GM23338 (cell line): ENCODE measurements around the gene KRTAP5-4. TPM values are rescaled to one million over a fixed set of nuclear protein-coding genes. Genes with fewer than 3 reads are reported as not detected.

ENCODE experiments used
- ATAC-seq: fragments of 200-7000 bp; cut with Tn5 transposase; 3 replicates; pipeline ENCODE4 v1.9.1; 2020
- DNase-seq: peaks from one replicate; pipeline ENCODE4 v3.0.0-alpha.2; 2015; ENCODE audit warnings: low spot score
- H2AFZ ChIP-seq: fragments of 200-600 bp; sonication (generic); 2 replicates; pipeline ENCODE4 v1.8.0; 2016; ENCODE audit warnings: antibody characterized with exemption, mild to moderate bottlenecking, moderate library complexity
- H3F3A ChIP-seq: fragments of 200-600 bp; sonication (generic); replicated peaks from 2 replicates; pipeline ENCODE4 v1.8.0; 2017; ENCODE audit warnings: antibody characterized with exemption, mixed run types, low read depth
- H3K27ac ChIP-seq: fragments of 200-600 bp; sonication (generic); 2 replicates; pipeline ENCODE4 v1.6.1; 2016; ENCODE audit warnings: low read depth
- H3K27me3 ChIP-seq: fragments of 200-600 bp; sonication (generic); 2 replicates; pipeline ENCODE4 v1.8.0; 2016; ENCODE audit warnings: mild to moderate bottlenecking, mixed run types, moderate library complexity; ENCODE audit not compliant: insufficient read depth
- H3K36me3 ChIP-seq: fragments of 200-600 bp; sonication (generic); 2 replicates; pipeline ENCODE4 v1.8.0; 2016; ENCODE audit warnings: mild to moderate bottlenecking; ENCODE audit not compliant: insufficient read depth
- H3K4me1 ChIP-seq: fragments of 200-600 bp; sonication (generic); 2 replicates; pipeline ENCODE4 v1.8.0; 2016; ENCODE audit warnings: mild to moderate bottlenecking, moderate library complexity; ENCODE audit not compliant: insufficient read depth
- H3K4me2 ChIP-seq: fragments of 200-600 bp; sonication (generic); 2 replicates; pipeline ENCODE4 v1.7.1; 2017; ENCODE audit warnings: mixed run types
- H3K4me3 ChIP-seq: fragments of 200-600 bp; sonication (generic); 2 replicates; pipeline ENCODE4 v1.6.1; 2016; ENCODE audit warnings: mixed run types
- H3K79me2 ChIP-seq: fragments of 200-600 bp; sonication (generic); replicated peaks from 2 replicates; pipeline ENCODE4 v1.8.0; 2017; ENCODE audit warnings: mild to moderate bottlenecking; ENCODE audit not compliant: insufficient read depth
- H3K9me2 ChIP-seq: fragments of 200-600 bp; sonication (generic); 2 replicates; pipeline ENCODE4 v1.8.0; 2017; ENCODE audit not compliant: insufficient read depth
- H4K20me1 ChIP-seq: fragments of 200-600 bp; sonication (generic); replicated peaks from 2 replicates; pipeline ENCODE4 v1.8.0; 2017; ENCODE audit warnings: mild to moderate bottlenecking; ENCODE audit not compliant: insufficient read depth
- H3K27ac Mint-ChIP-seq: 2 replicates; pipeline ENCODE4 v1.8.0; 2020; ENCODE audit warnings: inconsistent platforms, mild to moderate bottlenecking, moderate library complexity, mixed read lengths
- H3K27me3 Mint-ChIP-seq: 3 replicates; pipeline ENCODE4 v1.8.0; 2022; ENCODE audit warnings: low read depth, mild to moderate bottlenecking, moderate library complexity, mixed read lengths, inconsistent platforms; ENCODE audit not compliant: insufficient read depth, poor library complexity
- H3K36me3 Mint-ChIP-seq: 3 replicates; pipeline ENCODE4 v1.8.0; 2021; ENCODE audit warnings: low read depth, mild to moderate bottlenecking, inconsistent platforms, moderate library complexity, mixed read lengths
- H3K4me1 Mint-ChIP-seq: 3 replicates; pipeline ENCODE4 v1.8.0; 2020; ENCODE audit warnings: mild to moderate bottlenecking, inconsistent platforms, mixed read lengths
- H3K4me3 Mint-ChIP-seq: 3 replicates; pipeline ENCODE4 v1.8.0; 2021; ENCODE audit warnings: moderate library complexity, mild to moderate bottlenecking, inconsistent platforms, mixed read lengths
- H3K9me3 Mint-ChIP-seq: 3 replicates; pipeline ENCODE4 v1.8.0; 2020; ENCODE audit warnings: moderate library complexity, mild to moderate bottlenecking, inconsistent platforms, mixed read lengths
- CREB1 ChIP-seq: fragments of 250-450 bp; sonication (Bioruptor Pico); IDR thresholded peaks from 2 replicates; pipeline ENCODE4 v1.5.0; 2020; ENCODE audit warnings: low read depth, mild to moderate bottlenecking, moderate library complexity
- EZH2 ChIP-seq: fragments of 200-600 bp; sonication (generic); IDR thresholded peaks from one replicate; pipeline ENCODE4 v1.8.0; 2017; ENCODE audit warnings: antibody characterized with exemption, mild to moderate bottlenecking, low read depth; ENCODE audit not compliant: unreplicated experiment
- POLR2AphosphoS5 ChIP-seq: IDR thresholded peaks from 2 replicates; pipeline ENCODE4 v1.6.1; 2016; ENCODE audit warnings: antibody characterized with exemption, low read depth
- REST ChIP-seq: IDR thresholded peaks from one replicate; pipeline ENCODE4 v1.6.1; 2018; ENCODE audit warnings: antibody characterized with exemption; ENCODE audit not compliant: unreplicated experiment
- STAT1 ChIP-seq: IDR thresholded peaks from one replicate; pipeline ENCODE4 v1.6.1; 2016; ENCODE audit warnings: antibody characterized with exemption; ENCODE audit not compliant: unreplicated experiment
- ZNF114 ChIP-seq: fragments of 250-450 bp; sonication (Bioruptor Pico); IDR thresholded peaks from 2 replicates; pipeline ENCODE4 v1.5.0; 2020; ENCODE audit warnings: mild to moderate bottlenecking, moderate library complexity
- ZNF331 ChIP-seq: fragments of 250-450 bp; sonication (Bioruptor Pico); IDR thresholded peaks from 2 replicates; pipeline ENCODE4 v1.5.0; 2020; ENCODE audit warnings: low read depth, mild to moderate bottlenecking, moderate library complexity
- polyA plus RNA-seq: library from polyadenylated mRNA; unstranded; fragments of >200 nt; fragmentation: Nextera tagmentation; extraction: Ambion mirVana; gene quantifications from 2 replicates; pipeline ENCODE4 v1.2.1, GENCODE V29; 2016
- total RNA-seq: library from RNA; depleted of rRNA; stranded (reverse); fragments of >200 nt; shearing (Covaris generic); gene quantifications from 2 replicates; pipeline ENCODE4 v1.2.3, GENCODE V29; 2014
- TF ChIP-seq, protein P1 (sequence below), 2 experiments: fragments of 200-600 bp in 1 of 2; sonication (generic) in 1 of 2; conservative IDR thresholded peaks; 2 replicates each; pipeline versions ENCODE4 v1.5.1 to v1.6.1; 2016 to 2017; ENCODE audit warnings: antibody characterized with exemption in 2 of 2, low read depth in 2 of 2, mild to moderate bottlenecking in 2 of 2, moderate library complexity in 1 of 2

The KRTAP5-4 gene
- total and polyA plus RNA-seq, 2 experiments from 2014 or later, result not detected

DNA sequence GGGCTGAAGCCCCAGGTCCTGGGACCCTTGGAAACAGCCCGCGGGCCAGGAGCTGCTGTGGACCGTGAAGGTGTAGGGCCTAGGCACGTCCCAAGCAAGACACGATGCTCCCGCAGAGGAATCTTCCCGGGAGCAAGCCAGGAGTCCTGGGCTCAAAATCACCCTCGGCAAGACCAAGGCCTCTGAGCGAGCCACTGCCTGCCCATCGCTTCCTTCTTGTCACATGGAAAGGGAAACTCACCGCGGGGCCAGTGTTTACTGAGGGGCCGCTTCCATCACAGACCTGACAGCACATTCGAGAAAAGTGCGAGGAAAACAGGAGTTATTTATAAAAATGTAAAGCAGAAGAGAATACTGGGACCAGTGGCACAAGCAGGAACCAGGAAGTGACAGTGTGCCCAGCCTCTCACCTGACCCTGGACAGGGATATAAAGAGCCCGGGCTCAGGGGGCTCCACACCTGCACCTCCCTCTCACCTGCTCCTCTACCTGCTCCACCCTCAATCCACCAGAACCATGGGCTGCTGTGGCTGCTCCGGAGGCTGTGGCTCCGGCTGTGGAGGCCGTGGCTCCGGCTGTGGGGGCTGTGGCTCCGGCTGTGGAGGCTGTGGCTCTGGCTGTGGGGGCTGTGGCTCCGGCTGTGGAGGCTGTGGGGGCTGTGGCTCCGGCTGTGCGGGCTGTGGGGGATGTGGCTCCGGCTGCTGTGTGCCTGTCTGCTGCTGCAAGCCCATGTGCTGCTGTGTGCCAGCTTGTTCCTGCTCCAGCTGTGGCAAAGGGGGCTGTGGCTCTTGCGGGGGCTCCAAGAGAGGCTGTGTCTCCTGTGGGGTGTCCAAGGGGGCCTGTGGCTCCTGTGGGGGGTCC, 7.6 kb upstream of the KRTAP5-4 start, which contains the start of gene KRTAP5-5:
KRTAP5-5 (plus strand) TSS at position 450 of the 860 bp plus-strand sequence; CDS start at position 516, 66 bp downstream.
- H3K27ac Mint-ChIP-seq, result no peak within 1 kb of the TSS
- peaks cover 22% of the 10 kb centered on the region for H3K27me3 Mint-ChIP-seq
- peak within 1 kb of the TSS; percentile 95 for H2AFZ ChIP-seq

DNA sequence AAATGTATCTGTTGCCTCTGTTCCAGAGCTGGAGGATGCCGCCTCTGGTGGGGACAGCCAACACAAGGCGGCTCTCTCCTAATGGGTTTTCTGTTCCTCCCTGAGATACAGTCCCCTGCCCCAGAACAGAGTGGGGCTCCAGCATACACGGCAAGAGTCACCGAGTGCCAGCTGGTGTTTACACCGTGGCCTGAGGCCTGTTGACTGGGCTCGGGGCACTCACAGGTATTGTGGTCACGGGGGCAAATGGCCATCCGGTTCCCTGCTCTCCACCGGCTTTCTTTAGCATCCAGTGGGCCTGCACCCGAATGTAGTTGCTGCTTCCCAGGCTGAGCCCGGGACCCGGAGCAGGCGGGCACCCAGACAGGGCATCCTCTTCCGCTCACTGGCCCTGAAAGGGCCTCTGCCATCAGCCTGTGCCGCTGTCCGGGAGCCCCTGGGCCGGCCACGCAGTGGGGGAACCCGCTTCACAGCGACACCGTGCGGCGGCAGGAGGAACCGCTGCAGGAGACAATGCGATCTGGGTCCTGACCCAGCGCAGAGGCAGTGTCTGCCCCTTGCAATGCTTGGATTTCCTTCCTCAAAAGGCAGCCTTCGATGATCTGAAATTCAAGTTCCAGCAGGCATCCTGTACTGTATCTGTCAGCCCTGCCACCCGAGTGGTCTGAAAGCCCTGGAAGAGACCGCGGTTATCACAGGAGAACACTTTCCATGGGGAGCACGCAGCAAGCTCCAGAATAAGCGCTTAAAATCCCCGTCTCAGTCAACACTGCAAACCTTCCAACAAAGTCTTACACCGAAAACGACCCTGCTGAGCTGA, 6.8 kb upstream of the KRTAP5-4 start:
- H3K27ac Mint-ChIP-seq, result no peak overlapping the region
- no peak for TF ChIP-seq POLR2AphosphoS5
- TF ChIP-seq STAT1, result no peak
- TF ChIP-seq ZNF114 (CRISPR knock-in tag), result no peak
- TF ChIP-seq, protein P1, sequence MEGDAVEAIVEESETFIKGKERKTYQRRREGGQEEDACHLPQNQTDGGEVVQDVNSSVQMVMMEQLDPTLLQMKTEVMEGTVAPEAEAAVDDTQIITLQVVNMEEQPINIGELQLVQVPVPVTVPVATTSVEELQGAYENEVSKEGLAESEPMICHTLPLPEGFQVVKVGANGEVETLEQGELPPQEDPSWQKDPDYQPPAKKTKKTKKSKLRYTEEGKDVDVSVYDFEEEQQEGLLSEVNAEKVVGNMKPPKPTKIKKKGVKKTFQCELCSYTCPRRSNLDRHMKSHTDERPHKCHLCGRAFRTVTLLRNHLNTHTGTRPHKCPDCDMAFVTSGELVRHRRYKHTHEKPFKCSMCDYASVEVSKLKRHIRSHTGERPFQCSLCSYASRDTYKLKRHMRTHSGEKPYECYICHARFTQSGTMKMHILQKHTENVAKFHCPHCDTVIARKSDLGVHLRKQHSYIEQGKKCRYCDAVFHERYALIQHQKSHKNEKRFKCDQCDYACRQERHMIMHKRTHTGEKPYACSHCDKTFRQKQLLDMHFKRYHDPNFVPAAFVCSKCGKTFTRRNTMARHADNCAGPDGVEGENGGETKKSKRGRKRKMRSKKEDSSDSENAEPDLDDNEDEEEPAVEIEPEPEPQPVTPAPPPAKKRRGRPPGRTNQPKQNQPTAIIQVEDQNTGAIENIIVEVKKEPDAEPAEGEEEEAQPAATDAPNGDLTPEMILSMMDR (conservative IDR thresholded peaks at IDR 0.05; ENCODE audit: low read depth in 2 of 2), result peak; percentile 88 to 93
- TF ChIP-seq ZNF331 (CRISPR knock-in tag), result no peak
- no peak for TF ChIP-seq CREB1 (CRISPR knock-in tag)
- no peak for TF ChIP-seq REST
- no peaks in the 10 kb centered on the region for H3K9me2 ChIP-seq
- H3K27me3 ChIP-seq, result no peaks in the 10 kb centered on the region
- H3K4me1 Mint-ChIP-seq, result peaks cover 8% of the 10 kb centered on the region
- H3K4me1 ChIP-seq, result peaks cover 3% of the 10 kb centered on the region; the same call in 1 of the 2 replicates
- H3K4me3 ChIP-seq, result no peak overlapping the region
- H3K4me2 ChIP-seq, result peak overlapping the region; percentile 64; the same call in 1 of the 2 replicates
- H3F3A ChIP-seq, result no peaks in the 10 kb centered on the region
- no peaks in the 10 kb centered on the region for H3K79me2 ChIP-seq
- no peak overlapping the region for H3K4me3 Mint-ChIP-seq
- H3K27me3 Mint-ChIP-seq, result peaks cover 24% of the 10 kb centered on the region
- no peaks in the 10 kb centered on the region for H4K20me1 ChIP-seq
- DNase-seq, result peak; percentile 79
- no peak overlapping the region for H3K27ac ChIP-seq
- peak overlapping the region; percentile 95 for H2AFZ ChIP-seq
- ATAC-seq, result peak; percentile 96
- H3K9me3 Mint-ChIP-seq, result no peaks in the 10 kb centered on the region
- H3K36me3 Mint-ChIP-seq, result no peaks in the 10 kb centered on the region; the same call in 2 of the 3 replicates
- H3K36me3 ChIP-seq, result no peaks in the 10 kb centered on the region

More for the DNA sequence above, 7.6 kb upstream of the KRTAP5-4 start, which contains the start of gene KRTAP5-5:
- H3F3A ChIP-seq, result no peaks in the 10 kb centered on the region
- no peaks in the 10 kb centered on the region for H4K20me1 ChIP-seq
- H3K79me2 ChIP-seq, result no peaks in the 10 kb centered on the region
- DNase-seq, result peak; percentile 22
- H3K27me3 ChIP-seq, result no peaks in the 10 kb centered on the region
- no peaks in the 10 kb centered on the region for H3K9me3 Mint-ChIP-seq
- no peak within 1 kb of the TSS for H3K4me3 ChIP-seq
- H3K4me3 Mint-ChIP-seq, result no peak within 1 kb of the TSS; the same call in 2 of the 3 replicates
- H3K4me1 Mint-ChIP-seq, result peaks cover 4% of the 10 kb centered on the region; the same call in 1 of the 3 replicates
- peaks cover 3% of the 10 kb centered on the region; the same call in 1 of the 2 replicates for H3K4me1 ChIP-seq
- ATAC-seq, result peak; percentile 19
- no peaks in the 10 kb centered on the region; the same call in 2 of the 3 replicates for H3K36me3 Mint-ChIP-seq
- peak within 1 kb of the TSS; percentile 64; the same call in 1 of the 2 replicates for H3K4me2 ChIP-seq
- H3K36me3 ChIP-seq, result no peaks in the 10 kb centered on the region
- H3K27ac ChIP-seq, result no peak within 1 kb of the TSS
- no peak for TF ChIP-seq EZH2
- TF ChIP-seq, protein P1 (conservative IDR thresholded peaks at IDR 0.05; ENCODE audit: low read depth in 2 of 2), result no peak
- H3K9me2 ChIP-seq, result no peaks in the 10 kb centered on the region
